Measurements from ENCODE around the gene TPRA1. TPM values are rescaled to one million over a fixed set of nuclear protein-coding genes. Genes with fewer than 3 reads are reported as not detected.

TPRA1 gene
- total RNA-seq, 1 experiment from 2014 or later: 20.0 TPM

- no peak overlapping the region for H3K4me2 ChIP-seq (ENCODE audit: insufficient read depth, insufficient read length, low read length)
- no peak overlapping the region for H2BK20ac ChIP-seq (ENCODE audit: low read depth, low read length, poor library complexity, severe bottlenecking)
- no peaks in the 10 kb centered on the region for H3K4me1 ChIP-seq (ENCODE audit: insufficient read depth, low read length)
- H2BK15ac ChIP-seq (ENCODE audit: low read depth, low read length): no peak overlapping the region
- H3K27me3 Mint-ChIP-seq (ENCODE audit: low read depth): peaks cover 19% of the 10 kb centered on the region
- H2BK12ac ChIP-seq (ENCODE audit: insufficient read length, low read depth, low read length): no peak overlapping the region
- WGBS (ENCODE audit: extremely low coverage, insufficient read length, low lambda C conversion rate): no CpG with 5 or more reads among the region's 14 CpGs
- no peak overlapping the region for H3K27ac ChIP-seq (ENCODE audit: insufficient read length, low read depth, low read length)
- no peak overlapping the region for H3K4me3 Mint-ChIP-seq
- no peak overlapping the region for H4K5ac ChIP-seq (ENCODE audit: insufficient read length, low read depth, low read length)
- H4K91ac ChIP-seq (ENCODE audit: insufficient read length, low read depth, low read length): no peak overlapping the region
- H2AK5ac ChIP-seq (ENCODE audit: insufficient read length, low read length): no peak overlapping the region
- H3K79me1 ChIP-seq (ENCODE audit: insufficient read depth, low read depth, low read length, poor library complexity, severe bottlenecking): no peaks in the 10 kb centered on the region
- H3K23ac ChIP-seq (ENCODE audit: insufficient read length, low read depth, low read length): no peak overlapping the region
- no peaks in the 10 kb centered on the region for H3K9me3 ChIP-seq (ENCODE audit: control insufficient read depth, low read depth, low read length)
- H3K79me2 ChIP-seq (ENCODE audit: insufficient read depth, low read length): no peaks in the 10 kb centered on the region
- no peak overlapping the region for H3T11ph ChIP-seq (ENCODE audit: low read length)
- no peaks in the 10 kb centered on the region for H4K20me1 ChIP-seq (ENCODE audit: control insufficient read depth, insufficient read depth, insufficient read length)
- no peak for DNase-seq
- no peak overlapping the region for H3K18ac ChIP-seq (ENCODE audit: insufficient read length, low read depth, low read length)
- H3K36me3 Mint-ChIP-seq (ENCODE audit: insufficient read depth in 1 of 3, low read depth in 3 of 3): no peaks in the 10 kb centered on the region
- no peak overlapping the region for H3K56ac ChIP-seq (ENCODE audit: insufficient read length, low read depth, low read length)
- no peaks in the 10 kb centered on the region for H3K27me3 ChIP-seq (ENCODE audit: insufficient read depth, low read length)
- no peaks in the 10 kb centered on the region for H3K9me3 Mint-ChIP-seq
- H3K9ac ChIP-seq (ENCODE audit: extremely low read depth, insufficient read length, low read length): no peak overlapping the region
- peak overlapping the region in 1 of 3 experiments; percentile 27; a peak in 1 of 7 replicates for H3K27ac Mint-ChIP-seq
- TF ChIP-seq, protein P1, sequence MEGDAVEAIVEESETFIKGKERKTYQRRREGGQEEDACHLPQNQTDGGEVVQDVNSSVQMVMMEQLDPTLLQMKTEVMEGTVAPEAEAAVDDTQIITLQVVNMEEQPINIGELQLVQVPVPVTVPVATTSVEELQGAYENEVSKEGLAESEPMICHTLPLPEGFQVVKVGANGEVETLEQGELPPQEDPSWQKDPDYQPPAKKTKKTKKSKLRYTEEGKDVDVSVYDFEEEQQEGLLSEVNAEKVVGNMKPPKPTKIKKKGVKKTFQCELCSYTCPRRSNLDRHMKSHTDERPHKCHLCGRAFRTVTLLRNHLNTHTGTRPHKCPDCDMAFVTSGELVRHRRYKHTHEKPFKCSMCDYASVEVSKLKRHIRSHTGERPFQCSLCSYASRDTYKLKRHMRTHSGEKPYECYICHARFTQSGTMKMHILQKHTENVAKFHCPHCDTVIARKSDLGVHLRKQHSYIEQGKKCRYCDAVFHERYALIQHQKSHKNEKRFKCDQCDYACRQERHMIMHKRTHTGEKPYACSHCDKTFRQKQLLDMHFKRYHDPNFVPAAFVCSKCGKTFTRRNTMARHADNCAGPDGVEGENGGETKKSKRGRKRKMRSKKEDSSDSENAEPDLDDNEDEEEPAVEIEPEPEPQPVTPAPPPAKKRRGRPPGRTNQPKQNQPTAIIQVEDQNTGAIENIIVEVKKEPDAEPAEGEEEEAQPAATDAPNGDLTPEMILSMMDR (conservative IDR thresholded peaks at IDR 0.05): no peak
- no peak overlapping the region for H2AFZ ChIP-seq (ENCODE audit: low read length)
- no peak overlapping the region for H2BK120ac ChIP-seq (ENCODE audit: low read depth, low read length, poor library complexity, severe bottlenecking)
- peaks cover 6% of the 10 kb centered on the region for H3K23me2 ChIP-seq (ENCODE audit: insufficient read length, low read depth, low read length, poor library complexity, severe bottlenecking)
- H3K14ac ChIP-seq (ENCODE audit: insufficient read depth, low read length): no peak overlapping the region
- H4K8ac ChIP-seq (replicated peaks; ENCODE audit: insufficient read length, low read depth, low read length): no peak overlapping the region
- no peak overlapping the region for H2BK5ac ChIP-seq (ENCODE audit: insufficient read length, low read length)
- H3K4me1 Mint-ChIP-seq: peaks cover 9 to 15% of the 10 kb centered on the region in 2 experiments
- no peak overlapping the region for H3K4ac ChIP-seq (ENCODE audit: low read depth, low read length)
These were observed 48.0 kb downstream of the TPRA1 start for GRCh38 chr3:127542441-127542952.

Data from H9 (cell line).